ENCODE results near the gene RAB26. TPM values are rescaled to one million over a fixed set of nuclear protein-coding genes. Genes with fewer than 3 reads are reported as not detected.
"Not testable (repeated sequence)": the region's sequence is repeated elsewhere in the genome, so short reads cannot be mapped to it uniquely, and the experiment has no call there.

Gene RAB26
- total RNA-seq, 4 donors from 2014 or later = 17.9 to 33.8 (median 24.3) TPM

DNA sequence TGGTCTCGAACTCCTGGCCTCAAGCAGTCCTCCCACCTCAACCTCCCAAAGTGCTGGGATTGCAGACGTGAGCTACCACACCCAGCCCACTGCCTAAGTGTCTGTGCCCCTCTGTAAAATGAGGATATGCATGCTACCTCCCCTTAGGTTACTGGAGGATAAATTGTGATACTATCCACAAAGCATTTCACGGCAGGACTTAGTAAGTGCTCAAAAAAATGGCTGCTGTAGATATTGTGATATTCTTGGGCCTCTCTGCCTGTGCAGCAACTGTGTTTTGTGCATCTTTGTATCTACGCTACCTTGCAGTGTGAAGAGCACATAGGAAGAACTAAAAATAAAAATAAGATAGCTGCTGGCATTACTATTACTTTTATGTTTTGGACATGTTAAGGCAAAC lies 49.9 kb downstream of the RAB26 start:
- TF ChIP-seq POLR2A (IDR thresholded peaks at IDR 0.05) = no peak
- TF ChIP-seq, protein P1, sequence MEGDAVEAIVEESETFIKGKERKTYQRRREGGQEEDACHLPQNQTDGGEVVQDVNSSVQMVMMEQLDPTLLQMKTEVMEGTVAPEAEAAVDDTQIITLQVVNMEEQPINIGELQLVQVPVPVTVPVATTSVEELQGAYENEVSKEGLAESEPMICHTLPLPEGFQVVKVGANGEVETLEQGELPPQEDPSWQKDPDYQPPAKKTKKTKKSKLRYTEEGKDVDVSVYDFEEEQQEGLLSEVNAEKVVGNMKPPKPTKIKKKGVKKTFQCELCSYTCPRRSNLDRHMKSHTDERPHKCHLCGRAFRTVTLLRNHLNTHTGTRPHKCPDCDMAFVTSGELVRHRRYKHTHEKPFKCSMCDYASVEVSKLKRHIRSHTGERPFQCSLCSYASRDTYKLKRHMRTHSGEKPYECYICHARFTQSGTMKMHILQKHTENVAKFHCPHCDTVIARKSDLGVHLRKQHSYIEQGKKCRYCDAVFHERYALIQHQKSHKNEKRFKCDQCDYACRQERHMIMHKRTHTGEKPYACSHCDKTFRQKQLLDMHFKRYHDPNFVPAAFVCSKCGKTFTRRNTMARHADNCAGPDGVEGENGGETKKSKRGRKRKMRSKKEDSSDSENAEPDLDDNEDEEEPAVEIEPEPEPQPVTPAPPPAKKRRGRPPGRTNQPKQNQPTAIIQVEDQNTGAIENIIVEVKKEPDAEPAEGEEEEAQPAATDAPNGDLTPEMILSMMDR (IDR thresholded peaks at IDR 0.05) = no peak
- Histone ChIP-seq H3K4me1 (peaks cover 0 to 19% (median 13%) of the 10 kb centered on the region in 4 donors), H3K4me3 (no peak overlapping the region), H3K27me3 (peaks cover 0 to 27% of the 10 kb centered on the region in 2 donors), H3K36me3 (no peaks in the 10 kb centered on the region), H3K27ac (no peak overlapping the region), H3K9me3 (no peaks in the 10 kb centered on the region)
- DNase-seq = no peak

- DNase-seq = no peak
These were observed 50.7 kb downstream of the RAB26 start for GRCh38 chr16:2199095-2199494.

DNA sequence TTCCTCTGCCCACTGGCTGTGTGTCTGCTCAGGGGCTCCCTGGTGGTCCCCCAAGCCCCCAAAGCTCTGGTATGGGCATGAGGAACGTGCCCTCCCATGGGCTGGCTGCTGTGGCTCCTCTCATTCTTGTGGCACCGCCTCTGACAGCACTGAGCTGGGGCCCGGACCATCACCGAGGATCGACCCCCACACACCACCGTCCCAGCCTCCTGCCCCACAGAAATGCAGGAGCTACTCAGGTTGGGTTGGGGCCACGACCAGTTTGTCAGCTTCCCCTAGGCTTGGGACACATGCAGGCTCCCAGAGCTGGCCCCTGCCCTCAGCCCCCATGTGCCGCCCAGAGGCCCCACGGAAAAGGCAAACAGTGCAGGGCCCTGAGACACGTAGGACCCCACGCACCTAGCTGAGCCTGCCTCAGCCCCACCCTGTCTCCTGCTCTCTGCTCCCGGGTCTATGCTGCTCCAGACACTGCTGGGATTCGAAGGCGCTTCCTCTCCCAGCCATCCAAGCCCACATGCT lies 51.3 kb downstream of the RAB26 start:
- no peaks in the 10 kb centered on the region for H3K36me3 ChIP-seq
- H3K4me1 ChIP-seq = peaks cover 0 to 23% (median 13%) of the 10 kb centered on the region in 4 donors
- no peak for TF ChIP-seq POLR2A (IDR thresholded peaks at IDR 0.05)
- TF ChIP-seq, protein P1 (IDR thresholded peaks at IDR 0.05) = no peak
- H3K27me3 ChIP-seq = peaks cover 0 to 26% of the 10 kb centered on the region in 2 donors
- H3K9me3 ChIP-seq = no peaks in the 10 kb centered on the region
- H3K4me3 ChIP-seq = no peak overlapping the region
- no peak overlapping the region for H3K27ac ChIP-seq
- no peak for DNase-seq

More at GRCh38 chr16:2199095-2199494, 50.7 kb downstream of the RAB26 start:
- Histone ChIP-seq H3K36me3 (no peaks in the 10 kb centered on the region), H3K9me3 (no peaks in the 10 kb centered on the region), H3K27me3 (peaks cover 0 to 27% of the 10 kb centered on the region in 2 donors), H3K4me1 (peaks cover 0 to 19% (median 13%) of the 10 kb centered on the region in 4 donors), H3K27ac (no peak overlapping the region), H3K4me3 (no peak overlapping the region)
- TF ChIP-seq, protein P1 (IDR thresholded peaks at IDR 0.05) = no peak
- TF ChIP-seq POLR2A (IDR thresholded peaks at IDR 0.05) = no peak

- Histone ChIP-seq H3K9me3 (no peaks in the 10 kb centered on the region), H3K27ac (no peak overlapping the region), H3K27me3 (peaks cover 0 to 20% of the 10 kb centered on the region in 2 donors), H3K4me1 (peaks cover 0 to 18% (median 9%) of the 10 kb centered on the region in 4 donors), H3K4me3 (no peak overlapping the region), H3K36me3 (no peaks in the 10 kb centered on the region)
- no peak for DNase-seq
- no peak for TF ChIP-seq POLR2A (IDR thresholded peaks at IDR 0.05)
- TF ChIP-seq, protein P1 (IDR thresholded peaks at IDR 0.05) = no peak
These were observed 51.9 kb downstream of the RAB26 start for GRCh38 chr16:2200313-2200712.

- H3K4me1 ChIP-seq = peaks cover 0 to 18% (median 6%) of the 10 kb centered on the region in 4 donors
- peaks cover 0 to 18% (median 0%) of the 10 kb centered on the region in 3 donors for H3K36me3 ChIP-seq
These were observed 54.8 kb downstream of the RAB26 start for GRCh38 chr16:2203119-2203688.

More at GRCh38 chr16:2203119-2203688, 54.8 kb downstream of the RAB26 start:
- not testable (repeated sequence) for H3K27me3 ChIP-seq, H3K9me3 ChIP-seq, DNase-seq, H3K27ac ChIP-seq, H3K4me3 ChIP-seq

Small RNA genes lying within 50 kb of the gene (small RNA-seq; reads per million reads assigned to genes)
- 0 reads per million in 2 donors for gene MIR3180-5
- 0 reads per million in 2 donors for gene MIR4516
- 0 reads per million in 2 donors for gene RF00019
- gene SNORD60 = 0 reads per million in 2 donors

Other genes with a start within 250 kb of the RAB26 start
- gene HS3ST6, start 230.2 kb upstream of the RAB26 start, total RNA-seq = not detected
- 10 to 100 TPM; 17.3 to 46.6 (median 38.3) TPM for gene MSRB1, start 205.4 kb upstream of the RAB26 start, total RNA-seq
- gene RPL3L, start 193.9 kb upstream of the RAB26 start, total RNA-seq = not detected
- gene NDUFB10, start 189.1 kb upstream of the RAB26 start, total RNA-seq = 100 to 1,000 TPM in 3 of 4 donors, 10 to 100 TPM in 1; 55.3 to 373 (median 236) TPM
- gene RPS2, start 183.8 kb upstream of the RAB26 start, total RNA-seq = 1,000 to 10,000 TPM in 3 of 4 donors, 100 to 1,000 TPM in 1; 736 to 1,881 (median 1,543) TPM
- not detected for gene RNF151, start 181.8 kb upstream of the RAB26 start, total RNA-seq
- gene TBL3, start 176.6 kb upstream of the RAB26 start, total RNA-seq = 10 to 100 TPM; 19.8 to 50.8 (median 39.1) TPM
- gene NOXO1, start 167.2 kb upstream of the RAB26 start, total RNA-seq = 10 to 100 TPM in 3 of 4 donors, 1 to 10 TPM in 1; 8.6 to 23.1 (median 11.3) TPM
- 100 to 1,000 TPM in 1 of 4 donors, 10 to 100 TPM in 3; 31.4 to 102 (median 83.1) TPM for gene GFER, start 164.4 kb upstream of the RAB26 start, total RNA-seq
- gene SYNGR3, start 158.7 kb upstream of the RAB26 start, total RNA-seq = 1 to 10 TPM in 3 of 4 donors, not detected in 1; 1.3 to 3.9 (median 3.3) TPM
- gene ZNF598, start 138.8 kb upstream of the RAB26 start, total RNA-seq = 10 to 100 TPM; 48.5 to 84.0 (median 51.4) TPM
- gene NPW, start 128.8 kb upstream of the RAB26 start, total RNA-seq = 1 to 10 TPM in 2 of 4 donors, not detected in 2; 2.8 to 9.1 TPM
- gene NHERF2, start 121.7 kb upstream of the RAB26 start, total RNA-seq = 100 to 1,000 TPM in 1 of 4 donors, 10 to 100 TPM in 3; 21.5 to 104 (median 30.2) TPM
- gene NTHL1, start 100.8 kb upstream of the RAB26 start, total RNA-seq = 10 to 100 TPM; 14.9 to 28.8 (median 19.9) TPM
- 100 to 1,000 TPM in 3 of 4 donors, 10 to 100 TPM in 1; 98.4 to 220 (median 141) TPM for gene TSC2, start 100.6 kb upstream of the RAB26 start, total RNA-seq
- gene PKD1, start 12.7 kb upstream of the RAB26 start, total RNA-seq = 100 to 1,000 TPM in 3 of 4 donors, 10 to 100 TPM in 1; 64.6 to 305 (median 188) TPM
- gene TRAF7, start 7.2 kb downstream of the RAB26 start, total RNA-seq = 100 to 1,000 TPM in 1 of 4 donors, 10 to 100 TPM in 3; 51.2 to 120 (median 79.3) TPM
- not detected for gene CASKIN1, start 48.0 kb downstream of the RAB26 start, total RNA-seq
- gene MLST8, start 56.8 kb downstream of the RAB26 start, total RNA-seq = 10 to 100 TPM; 45.7 to 95.7 (median 69.4) TPM
- 10 to 100 TPM; 13.3 to 44.6 (median 19.8) TPM for gene BRICD5, start 62.2 kb downstream of the RAB26 start, total RNA-seq
- gene PGP, start 66.2 kb downstream of the RAB26 start, total RNA-seq = 10 to 100 TPM; 21.7 to 25.6 (median 23.1) TPM
- gene E4F1, start 75.0 kb downstream of the RAB26 start, total RNA-seq = 100 to 1,000 TPM in 1 of 4 donors, 10 to 100 TPM in 3; 35.6 to 124 (median 76.2) TPM
- gene DNASE1L2, start 87.8 kb downstream of the RAB26 start, total RNA-seq = 1 to 10 TPM in 3 of 4 donors, not detected in 1; 2.0 to 2.8 (median 2.5) TPM
- gene ECI1, start 103.0 kb downstream of the RAB26 start, total RNA-seq = 100 to 1,000 TPM in 2 of 4 donors, 10 to 100 TPM in 2; 60.2 to 114 (median 95.6) TPM
- gene RNPS1, start 119.5 kb downstream of the RAB26 start, total RNA-seq = 100 to 1,000 TPM in 3 of 4 donors, 10 to 100 TPM in 1; 71.5 to 155 (median 122) TPM
- 1 to 10 TPM; 3.2 to 6.6 (median 4.6) TPM for gene ABCA3, start 192.1 kb downstream of the RAB26 start, total RNA-seq